ENCODE measurements around the gene LRRC8A. TPM values are rescaled to one million over a fixed set of nuclear protein-coding genes. Genes with fewer than 3 reads are reported as not detected.

LRRC8A gene
- total and polyA plus RNA-seq, 2 experiments from 2014 or later: 37.3 to 80.5 TPM

DNA sequence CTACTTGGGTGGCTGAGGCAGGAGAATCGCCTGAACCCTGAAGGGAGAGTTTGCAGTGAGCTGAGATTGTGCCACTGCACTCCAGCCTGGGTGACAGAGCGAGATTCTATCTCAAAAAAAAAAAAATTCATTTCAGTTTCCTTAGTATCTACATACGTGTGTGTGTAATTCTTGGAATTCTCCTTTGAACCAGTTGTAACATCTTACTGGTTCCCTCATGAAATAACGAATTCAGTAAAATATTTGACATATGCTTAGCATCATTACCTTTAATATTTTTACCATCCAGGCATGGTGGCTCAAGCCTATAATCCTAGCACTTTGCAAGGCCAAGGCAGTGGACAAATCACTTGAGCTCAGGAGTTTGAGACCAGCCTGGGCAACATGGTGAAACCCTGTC lies 47.6 kb downstream of the LRRC8A start:
- H3K4me1 Mint-ChIP-seq: peaks cover 5% of the 10 kb centered on the region; the same call in 2 of the 3 replicates
- no peaks in the 10 kb centered on the region for H3K36me3 Mint-ChIP-seq (ENCODE audit: low read depth)
- ATAC-seq: no peak
- Histone ChIP-seq H3K4me3 (no peak overlapping the region), H2AFZ (no peak overlapping the region), H3K4me1 (ENCODE audit: insufficient read depth) (peaks cover 4% of the 10 kb centered on the region; the same call in 1 of the 2 replicates), H3K36me3 (ENCODE audit: insufficient read depth) (no peaks in the 10 kb centered on the region), H3K79me2 (replicated peaks; ENCODE audit: insufficient read depth) (no peaks in the 10 kb centered on the region), H3K27ac (ENCODE audit: low read depth) (no peak overlapping the region), H3K9me2 (ENCODE audit: insufficient read depth) (no peaks in the 10 kb centered on the region), H3F3A (replicated peaks; ENCODE audit: low read depth) (0 out of 2 replicates have a peak, but pooled peaks cover 6% of the 10 kb centered on the region), H3K4me2 (no peak overlapping the region), H3K27me3 (ENCODE audit: insufficient read depth) (no peaks in the 10 kb centered on the region), H4K20me1 (replicated peaks; ENCODE audit: insufficient read depth) (no peaks in the 10 kb centered on the region)
- H3K27ac Mint-ChIP-seq: no peak overlapping the region
- DNase-seq (ENCODE audit: low spot score): no peak
- TF ChIP-seq EZH2phosphoT487 (IDR thresholded peaks at IDR 0.05; ENCODE audit: unreplicated experiment): no peak
- no peak for TF ChIP-seq NANOG (IDR thresholded peaks at IDR 0.05; ENCODE audit: borderline replicate concordance)
- TF ChIP-seq ZNF114 (CRISPR knock-in tag; IDR thresholded peaks at IDR 0.05): no peak
- no peak for TF ChIP-seq CTCF (conservative IDR thresholded peaks at IDR 0.05; ENCODE audit: low read depth in 2 of 2)
- no peak for TF ChIP-seq ZNF331 (CRISPR knock-in tag; IDR thresholded peaks at IDR 0.05; ENCODE audit: low read depth)
- TF ChIP-seq REST (IDR thresholded peaks at IDR 0.05; ENCODE audit: unreplicated experiment): no peak
- TF ChIP-seq CREB1 (CRISPR knock-in tag; IDR thresholded peaks at IDR 0.05; ENCODE audit: low read depth): no peak
- TF ChIP-seq, protein P1, sequence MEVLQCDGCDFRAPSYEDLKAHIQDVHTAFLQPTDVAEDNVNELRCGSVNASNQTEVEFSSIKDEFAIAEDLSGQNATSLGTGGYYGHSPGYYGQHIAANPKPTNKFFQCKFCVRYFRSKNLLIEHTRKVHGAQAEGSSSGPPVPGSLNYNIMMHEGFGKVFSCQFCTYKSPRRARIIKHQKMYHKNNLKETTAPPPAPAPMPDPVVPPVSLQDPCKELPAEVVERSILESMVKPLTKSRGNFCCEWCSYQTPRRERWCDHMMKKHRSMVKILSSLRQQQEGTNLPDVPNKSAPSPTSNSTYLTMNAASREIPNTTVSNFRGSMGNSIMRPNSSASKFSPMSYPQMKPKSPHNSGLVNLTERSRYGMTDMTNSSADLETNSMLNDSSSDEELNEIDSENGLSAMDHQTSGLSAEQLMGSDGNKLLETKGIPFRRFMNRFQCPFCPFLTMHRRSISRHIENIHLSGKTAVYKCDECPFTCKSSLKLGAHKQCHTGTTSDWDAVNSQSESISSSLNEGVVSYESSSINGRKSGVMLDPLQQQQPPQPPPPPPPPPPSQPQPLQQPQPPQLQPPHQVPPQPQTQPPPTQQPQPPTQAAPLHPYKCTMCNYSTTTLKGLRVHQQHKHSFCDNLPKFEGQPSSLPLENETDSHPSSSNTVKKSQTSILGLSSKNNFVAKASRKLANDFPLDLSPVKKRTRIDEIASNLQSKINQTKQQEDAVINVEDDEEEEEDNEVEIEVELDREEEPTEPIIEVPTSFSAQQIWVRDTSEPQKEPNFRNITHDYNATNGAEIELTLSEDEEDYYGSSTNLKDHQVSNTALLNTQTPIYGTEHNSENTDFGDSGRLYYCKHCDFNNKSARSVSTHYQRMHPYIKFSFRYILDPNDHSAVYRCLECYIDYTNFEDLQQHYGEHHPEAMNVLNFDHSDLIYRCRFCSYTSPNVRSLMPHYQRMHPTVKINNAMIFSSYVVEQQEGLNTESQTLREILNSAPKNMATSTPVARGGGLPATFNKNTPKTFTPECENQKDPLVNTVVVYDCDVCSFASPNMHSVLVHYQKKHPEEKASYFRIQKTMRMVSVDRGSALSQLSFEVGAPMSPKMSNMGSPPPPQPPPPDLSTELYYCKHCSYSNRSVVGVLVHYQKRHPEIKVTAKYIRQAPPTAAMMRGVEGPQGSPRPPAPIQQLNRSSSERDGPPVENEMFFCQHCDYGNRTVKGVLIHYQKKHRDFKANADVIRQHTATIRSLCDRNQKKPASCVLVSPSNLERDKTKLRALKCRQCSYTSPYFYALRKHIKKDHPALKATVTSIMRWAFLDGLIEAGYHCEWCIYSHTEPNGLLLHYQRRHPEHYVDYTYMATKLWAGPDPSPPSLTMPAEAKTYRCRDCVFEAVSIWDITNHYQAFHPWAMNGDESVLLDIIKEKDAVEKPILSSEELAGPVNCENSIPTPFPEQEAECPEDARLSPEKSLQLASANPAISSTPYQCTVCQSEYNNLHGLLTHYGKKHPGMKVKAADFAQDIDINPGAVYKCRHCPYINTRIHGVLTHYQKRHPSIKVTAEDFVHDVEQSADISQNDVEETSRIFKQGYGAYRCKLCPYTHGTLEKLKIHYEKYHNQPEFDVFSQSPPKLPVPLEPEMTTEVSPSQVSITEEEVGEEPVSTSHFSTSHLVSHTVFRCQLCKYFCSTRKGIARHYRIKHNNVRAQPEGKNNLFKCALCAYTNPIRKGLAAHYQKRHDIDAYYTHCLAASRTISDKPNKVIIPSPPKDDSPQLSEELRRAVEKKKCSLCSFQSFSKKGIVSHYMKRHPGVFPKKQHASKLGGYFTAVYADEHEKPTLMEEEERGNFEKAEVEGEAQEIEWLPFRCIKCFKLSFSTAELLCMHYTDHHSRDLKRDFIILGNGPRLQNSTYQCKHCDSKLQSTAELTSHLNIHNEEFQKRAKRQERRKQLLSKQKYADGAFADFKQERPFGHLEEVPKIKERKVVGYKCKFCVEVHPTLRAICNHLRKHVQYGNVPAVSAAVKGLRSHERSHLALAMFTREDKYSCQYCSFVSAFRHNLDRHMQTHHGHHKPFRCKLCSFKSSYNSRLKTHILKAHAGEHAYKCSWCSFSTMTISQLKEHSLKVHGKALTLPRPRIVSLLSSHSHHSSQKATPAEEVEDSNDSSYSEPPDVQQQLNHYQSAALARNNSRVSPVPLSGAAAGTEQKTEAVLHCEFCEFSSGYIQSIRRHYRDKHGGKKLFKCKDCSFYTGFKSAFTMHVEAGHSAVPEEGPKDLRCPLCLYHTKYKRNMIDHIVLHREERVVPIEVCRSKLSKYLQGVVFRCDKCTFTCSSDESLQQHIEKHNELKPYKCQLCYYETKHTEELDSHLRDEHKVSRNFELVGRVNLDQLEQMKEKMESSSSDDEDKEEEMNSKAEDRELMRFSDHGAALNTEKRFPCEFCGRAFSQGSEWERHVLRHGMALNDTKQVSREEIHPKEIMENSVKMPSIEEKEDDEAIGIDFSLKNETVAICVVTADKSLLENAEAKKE (CRISPR knock-in tag; IDR thresholded peaks at IDR 0.05): no peak
- TF ChIP-seq JUNB (IDR thresholded peaks at IDR 0.05; ENCODE audit: unreplicated experiment): no peak
- no peak for TF ChIP-seq ETS1 (IDR thresholded peaks at IDR 0.05)
- no peak for TF ChIP-seq STAT1 (IDR thresholded peaks at IDR 0.05; ENCODE audit: unreplicated experiment)
- no peak for TF ChIP-seq EZH2 (IDR thresholded peaks at IDR 0.05; ENCODE audit: low read depth, unreplicated experiment)
- TF ChIP-seq POLR2AphosphoS5 (IDR thresholded peaks at IDR 0.05; ENCODE audit: low read depth): no peak
- H3K27me3 Mint-ChIP-seq (ENCODE audit: insufficient read depth, low read depth, poor library complexity): peaks cover 12% of the 10 kb centered on the region
- H3K9me3 Mint-ChIP-seq: no peaks in the 10 kb centered on the region
- no peak overlapping the region for H3K4me3 Mint-ChIP-seq
